Fibroblast of pulmonary artery (primary cell): ENCODE data around the gene NUDT14.

ENCODE experiments used
- DNase-seq: peaks from one replicate; pipeline ENCODE4 v3.0.0-alpha.2; 2010; ENCODE audit warnings: low read depth
- H3K4me3 ChIP-seq: replicated peaks from 2 replicates; pipeline ENCODE4 v1.5.1; 2011; ENCODE audit warnings: low read depth, mild to moderate bottlenecking, control low read depth, low read length, moderate library complexity
- TF ChIP-seq, protein P1 (sequence below): IDR thresholded peaks from 2 replicates; pipeline ENCODE4 v1.5.1; 2011; ENCODE audit warnings: mild to moderate bottlenecking, control low read depth, low read length, inconsistent platforms; ENCODE audit errors: missing control alignments

The NUDT14 gene

DNA sequence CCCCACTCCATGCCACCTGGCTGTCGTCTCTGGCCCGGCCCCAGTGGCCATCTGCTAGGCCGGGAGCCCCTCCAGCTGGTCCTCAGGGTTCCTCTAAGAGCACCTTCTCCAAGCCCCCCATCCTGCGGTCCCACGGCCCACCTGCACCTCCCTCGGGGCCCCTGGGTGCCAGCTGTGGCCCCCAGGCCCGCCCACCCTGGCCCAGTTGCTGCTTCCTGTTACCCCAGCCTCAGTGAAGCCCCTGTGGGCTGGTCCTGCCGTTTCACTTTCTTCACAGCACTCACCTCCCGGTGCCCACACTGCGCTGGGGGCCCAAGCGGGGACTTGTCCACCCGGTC lies 27.6 kb upstream of the NUDT14 start:
- TF ChIP-seq, protein P1, sequence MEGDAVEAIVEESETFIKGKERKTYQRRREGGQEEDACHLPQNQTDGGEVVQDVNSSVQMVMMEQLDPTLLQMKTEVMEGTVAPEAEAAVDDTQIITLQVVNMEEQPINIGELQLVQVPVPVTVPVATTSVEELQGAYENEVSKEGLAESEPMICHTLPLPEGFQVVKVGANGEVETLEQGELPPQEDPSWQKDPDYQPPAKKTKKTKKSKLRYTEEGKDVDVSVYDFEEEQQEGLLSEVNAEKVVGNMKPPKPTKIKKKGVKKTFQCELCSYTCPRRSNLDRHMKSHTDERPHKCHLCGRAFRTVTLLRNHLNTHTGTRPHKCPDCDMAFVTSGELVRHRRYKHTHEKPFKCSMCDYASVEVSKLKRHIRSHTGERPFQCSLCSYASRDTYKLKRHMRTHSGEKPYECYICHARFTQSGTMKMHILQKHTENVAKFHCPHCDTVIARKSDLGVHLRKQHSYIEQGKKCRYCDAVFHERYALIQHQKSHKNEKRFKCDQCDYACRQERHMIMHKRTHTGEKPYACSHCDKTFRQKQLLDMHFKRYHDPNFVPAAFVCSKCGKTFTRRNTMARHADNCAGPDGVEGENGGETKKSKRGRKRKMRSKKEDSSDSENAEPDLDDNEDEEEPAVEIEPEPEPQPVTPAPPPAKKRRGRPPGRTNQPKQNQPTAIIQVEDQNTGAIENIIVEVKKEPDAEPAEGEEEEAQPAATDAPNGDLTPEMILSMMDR = no peak
- no peak for DNase-seq
- no peak overlapping the region for H3K4me3 ChIP-seq

DNA sequence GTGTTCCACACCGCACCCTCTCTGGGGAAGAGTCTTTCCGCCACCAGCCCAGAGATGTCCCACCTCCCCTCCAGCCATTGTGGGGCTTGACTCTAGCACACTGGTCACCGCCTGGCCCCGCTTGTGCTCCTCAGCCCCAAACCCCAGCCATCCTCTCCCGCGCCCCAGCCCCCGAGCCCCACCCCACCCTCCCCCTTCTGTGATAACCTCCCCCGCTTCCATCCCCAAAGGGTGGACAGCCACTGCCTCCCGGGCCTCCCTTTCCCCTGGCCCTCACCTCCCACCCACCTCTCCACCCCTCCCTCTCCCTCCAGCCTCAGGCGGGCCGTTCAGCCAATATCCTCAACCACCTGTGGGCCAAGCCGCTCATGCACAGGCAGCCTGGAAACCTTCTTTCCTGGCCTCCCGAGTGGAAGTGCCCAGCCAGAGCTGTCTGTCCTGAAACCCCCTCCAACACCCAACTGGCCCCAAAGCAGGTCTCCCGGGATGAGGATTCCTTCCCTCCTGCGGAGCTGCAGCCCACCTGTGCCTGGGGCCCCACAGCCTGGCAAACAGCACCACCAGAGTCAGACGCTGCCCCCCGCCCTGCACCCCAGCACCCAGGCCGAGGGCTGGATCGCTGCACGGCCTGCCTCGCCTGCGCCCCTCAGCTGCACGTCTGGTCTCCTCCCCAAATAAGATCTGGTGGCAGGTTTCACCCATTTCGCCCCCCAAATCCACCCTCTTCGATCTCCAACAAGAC lies 27.1 kb upstream of the NUDT14 start:
- TF ChIP-seq, protein P1 = no peak
- DNase-seq = no peak
- H3K4me3 ChIP-seq = no peak overlapping the region

DNA sequence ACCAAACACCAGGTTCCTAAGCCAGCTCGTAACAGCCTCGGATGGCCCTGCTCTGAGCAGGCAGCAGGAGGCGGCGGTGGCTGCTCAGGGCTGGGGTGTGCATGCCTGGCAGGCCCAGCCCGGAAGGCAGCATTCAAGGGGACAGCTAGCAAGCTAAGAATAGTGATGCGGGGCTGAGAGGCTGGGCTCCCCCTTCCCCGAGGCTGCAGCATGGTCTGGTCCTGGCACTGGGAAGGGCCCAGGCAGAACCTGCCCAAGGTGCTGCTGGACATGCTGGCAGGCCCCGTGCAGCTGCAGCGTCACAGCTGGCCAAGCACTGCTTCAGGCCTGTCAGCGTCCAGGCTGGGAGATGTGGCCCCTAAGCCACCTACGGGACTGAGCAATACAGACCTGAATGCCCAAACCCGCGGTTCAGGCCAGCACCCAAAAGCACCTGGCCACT lies 26.4 kb upstream of the NUDT14 start:
- TF ChIP-seq, protein P1 = no peak
- H3K4me3 ChIP-seq = no peak overlapping the region
- DNase-seq = no peak

DNA sequence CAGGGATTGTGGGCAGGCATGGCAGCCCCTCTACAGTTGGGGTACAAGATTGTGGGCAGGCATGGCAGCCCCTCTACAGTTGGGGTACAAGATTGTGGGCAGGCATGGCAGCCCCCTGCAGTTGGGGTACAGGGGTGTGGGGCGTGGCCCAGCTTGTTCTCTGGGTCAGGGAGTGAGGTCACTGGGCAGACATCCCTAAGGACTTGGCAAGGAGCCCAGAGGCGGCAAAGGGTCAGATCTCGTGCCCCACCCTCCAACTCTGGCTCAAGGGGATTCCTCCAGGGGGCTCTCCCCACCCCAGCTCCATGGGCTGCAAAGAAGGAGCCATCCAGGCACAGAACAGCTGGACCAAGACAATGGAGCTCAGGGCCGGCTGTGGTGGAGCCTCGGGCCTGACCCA lies 25.8 kb upstream of the NUDT14 start:
- TF ChIP-seq, protein P1 = no peak
- no peak for DNase-seq
- H3K4me3 ChIP-seq = no peak overlapping the region

DNA sequence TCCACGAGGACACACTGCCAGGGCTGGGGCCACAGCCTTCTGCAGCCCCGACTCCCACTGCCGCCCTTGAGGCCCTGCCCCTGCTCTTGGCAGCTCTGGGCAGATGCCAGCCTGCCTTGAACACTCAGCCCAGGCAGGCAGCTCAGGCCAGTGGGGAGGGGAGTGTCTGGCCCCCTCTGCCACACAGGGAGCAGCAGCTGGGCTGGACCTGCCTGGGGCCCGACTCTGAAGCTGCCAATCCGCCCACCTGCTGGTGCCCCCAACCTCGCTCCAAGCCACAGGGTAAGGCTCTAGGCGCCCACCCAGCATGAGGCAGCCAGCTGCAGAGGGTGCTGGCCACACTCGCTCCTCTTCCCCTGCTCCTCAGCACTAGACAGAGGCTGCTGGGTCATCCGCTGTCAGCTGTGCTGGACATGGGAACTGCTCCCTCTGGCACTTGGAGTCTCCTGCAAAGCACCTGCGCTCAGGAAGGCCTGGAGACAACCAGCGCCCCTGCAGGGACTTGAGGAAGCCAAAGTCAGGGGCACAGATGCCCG lies 24.6 kb upstream of the NUDT14 start:
- no peak overlapping the region for H3K4me3 ChIP-seq
- DNase-seq = no peak
- TF ChIP-seq, protein P1 = no peak

DNA sequence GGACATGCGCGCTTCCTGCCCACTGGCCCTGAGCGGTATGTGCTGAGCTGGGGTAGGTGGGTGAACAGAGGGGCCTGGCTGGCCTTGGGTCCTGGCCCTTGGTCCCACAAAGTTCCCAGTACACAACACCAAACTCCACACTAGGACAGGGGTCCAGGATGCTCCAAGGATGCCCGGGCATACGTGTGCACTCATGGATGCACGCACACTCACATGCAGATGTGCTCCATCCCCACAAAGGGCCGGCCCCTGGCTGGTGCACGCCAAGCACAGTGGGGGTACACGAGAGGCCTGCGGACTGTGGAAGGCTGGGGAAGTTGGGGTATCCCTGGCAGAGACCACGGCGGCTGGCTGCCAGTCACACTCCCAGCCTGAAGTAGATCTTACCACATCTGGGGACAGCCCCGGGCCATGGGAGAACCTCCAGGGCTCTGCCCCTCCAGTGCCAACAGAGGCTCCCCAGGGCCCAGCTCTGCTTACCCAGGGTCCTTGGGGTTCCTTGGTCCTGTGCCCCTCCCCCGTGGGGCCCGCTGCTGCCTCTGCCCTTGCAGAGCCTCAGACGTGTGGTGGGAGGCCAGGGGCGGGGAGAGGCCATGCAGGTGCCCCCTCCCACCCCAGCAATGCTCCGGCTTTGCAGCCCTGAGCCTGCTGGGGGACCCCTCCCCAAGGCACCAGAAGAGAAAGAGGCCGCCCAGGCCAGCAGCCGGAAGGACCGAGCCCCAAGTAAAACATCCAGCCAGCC lies 24.0 kb upstream of the NUDT14 start:
- no peak for DNase-seq
- H3K4me3 ChIP-seq = no peak overlapping the region
- TF ChIP-seq, protein P1 = no peak
